H9 (cell line): Measurements from ENCODE around the gene SAG. TPM values are rescaled to one million over a fixed set of nuclear protein-coding genes. Genes with fewer than 3 reads are reported as not detected.

ENCODE experiments used
- DNase-seq: peaks from one replicate; pipeline ENCODE4 v3.0.0-alpha.2; 2017
- H2AFZ ChIP-seq: one replicate; pipeline ENCODE4 v1.6.1; 2013; ENCODE audit warnings: mild to moderate bottlenecking, low read length, control low read depth, moderate library complexity
- H2AK5ac ChIP-seq: 2 replicates; pipeline ENCODE4 v1.6.1; 2013; ENCODE audit warnings: low read length, control low read depth, mixed read lengths; ENCODE audit not compliant: insufficient read length
- H2BK120ac ChIP-seq: one replicate; pipeline ENCODE4 v1.6.1; 2013; ENCODE audit warnings: low read depth, mild to moderate bottlenecking, low read length, control low read depth, inconsistent platforms; ENCODE audit not compliant: poor library complexity, severe bottlenecking
- H2BK12ac ChIP-seq: 2 replicates; pipeline ENCODE4 v1.6.1; 2013; ENCODE audit warnings: low read length, control low read depth, mixed read lengths, low read depth; ENCODE audit not compliant: insufficient read length
- H2BK15ac ChIP-seq: 2 replicates; pipeline ENCODE4 v1.6.1; 2013; ENCODE audit warnings: low read depth, low read length, control low read depth
- H2BK20ac ChIP-seq: one replicate; pipeline ENCODE4 v1.6.1; 2013; ENCODE audit warnings: low read depth, mild to moderate bottlenecking, low read length, control low read depth, inconsistent platforms; ENCODE audit not compliant: poor library complexity, severe bottlenecking
- H2BK5ac ChIP-seq: 2 replicates; pipeline ENCODE4 v1.6.1; 2013; ENCODE audit warnings: low read length, control low read depth, mixed read lengths; ENCODE audit not compliant: insufficient read length
- H3K14ac ChIP-seq: 2 replicates; pipeline ENCODE4 v1.6.1; 2013; ENCODE audit warnings: low read length, control low read depth; ENCODE audit not compliant: insufficient read depth
- H3K18ac ChIP-seq: 2 replicates; pipeline ENCODE4 v1.6.1; 2013; ENCODE audit warnings: low read depth, mild to moderate bottlenecking, mixed read lengths, low read length, control low read depth; ENCODE audit not compliant: insufficient read length
- H3K23ac ChIP-seq: 2 replicates; pipeline ENCODE4 v1.6.1; 2013; ENCODE audit warnings: low read length, control low read depth, mixed read lengths, low read depth; ENCODE audit not compliant: insufficient read length
- H3K23me2 ChIP-seq: 2 replicates; pipeline ENCODE4 v1.6.1; 2013; ENCODE audit warnings: low read depth, mild to moderate bottlenecking, mixed read lengths, low read length, control low read depth; ENCODE audit not compliant: insufficient read length, poor library complexity, severe bottlenecking
- H3K27ac ChIP-seq: 2 replicates; pipeline ENCODE4 v1.5.1; 2013; ENCODE audit warnings: low read length, control low read depth, mixed read lengths, low read depth; ENCODE audit not compliant: insufficient read length
- H3K27me3 ChIP-seq: 2 replicates; pipeline ENCODE4 v1.6.1; 2013; ENCODE audit warnings: low read length, control low read depth, inconsistent platforms; ENCODE audit not compliant: insufficient read depth
- H3K4ac ChIP-seq: 2 replicates; pipeline ENCODE4 v1.6.1; 2013; ENCODE audit warnings: low read depth, mild to moderate bottlenecking, control low read depth, inconsistent platforms, low read length, moderate library complexity
- H3K4me1 ChIP-seq: 2 replicates; pipeline ENCODE4 v1.6.1; 2013; ENCODE audit warnings: low read length, control low read depth, inconsistent platforms; ENCODE audit not compliant: insufficient read depth
- H3K4me2 ChIP-seq: 2 replicates; pipeline ENCODE4 v1.6.1; 2013; ENCODE audit warnings: low read length, control low read depth, mixed read lengths; ENCODE audit not compliant: insufficient read length, insufficient read depth
- H3K56ac ChIP-seq: 2 replicates; pipeline ENCODE4 v1.6.1; 2013; ENCODE audit warnings: low read depth, mild to moderate bottlenecking, mixed read lengths, low read length, control low read depth; ENCODE audit not compliant: insufficient read length
- H3K79me1 ChIP-seq: 2 replicates; pipeline ENCODE4 v1.6.1; 2013; ENCODE audit warnings: low read depth, mild to moderate bottlenecking, moderate library complexity, low read length, control low read depth, inconsistent platforms; ENCODE audit not compliant: insufficient read depth, poor library complexity, severe bottlenecking
- H3K79me2 ChIP-seq: 2 replicates; pipeline ENCODE4 v1.6.1; 2013; ENCODE audit warnings: low read length, control low read depth, inconsistent platforms; ENCODE audit not compliant: insufficient read depth
- H3K9ac ChIP-seq: 2 replicates; pipeline ENCODE4 v1.6.1; 2013; ENCODE audit warnings: low read length, control low read depth, mixed read lengths; ENCODE audit not compliant: insufficient read length; ENCODE audit errors: extremely low read depth
- H3K9me3 ChIP-seq: one replicate; pipeline ENCODE4 v1.6.1; 2013; ENCODE audit warnings: low read depth, low read length, inconsistent platforms; ENCODE audit not compliant: control insufficient read depth
- H3T11ph ChIP-seq: one replicate; pipeline ENCODE4 v1.6.1; 2013; ENCODE audit warnings: mild to moderate bottlenecking, low read length, control low read depth, inconsistent platforms
- H4K20me1 ChIP-seq: one replicate; pipeline ENCODE4 v1.6.1; 2013; ENCODE audit not compliant: control insufficient read depth, insufficient read length, insufficient read depth
- H4K5ac ChIP-seq: 2 replicates; pipeline ENCODE4 v1.6.1; 2013; ENCODE audit warnings: low read depth, mild to moderate bottlenecking, mixed read lengths, low read length, control low read depth; ENCODE audit not compliant: insufficient read length
- H4K8ac ChIP-seq: replicated peaks from 2 replicates; pipeline ENCODE4 v1.6.1; 2013; ENCODE audit warnings: low read length, control low read depth, mixed read lengths, low read depth; ENCODE audit not compliant: insufficient read length
- H4K91ac ChIP-seq: 2 replicates; pipeline ENCODE4 v1.6.1; 2013; ENCODE audit warnings: low read depth, mild to moderate bottlenecking, moderate library complexity, mixed read lengths, low read length, control low read depth; ENCODE audit not compliant: insufficient read length
- H3K27ac Mint-ChIP-seq, 3 experiments: 2 replicates in 2 of 3; 3 replicates in 1 of 3; pipeline ENCODE4 v1.8.0; 2020 to 2021; ENCODE audit warnings: mixed read lengths in 3 of 3, mild to moderate bottlenecking in 1 of 3, moderate library complexity in 1 of 3
- H3K27me3 Mint-ChIP-seq: 2 replicates; pipeline ENCODE4 v1.8.0; 2021; ENCODE audit warnings: low read depth, mild to moderate bottlenecking, moderate library complexity, mixed read lengths
- H3K36me3 Mint-ChIP-seq, 3 experiments: 2 replicates in 2 of 3; 3 replicates in 1 of 3; pipeline ENCODE4 v1.8.0; 2020 to 2021; ENCODE audit warnings: low read depth in 3 of 3, mixed read lengths in 3 of 3; ENCODE audit not compliant: insufficient read depth in 1 of 3
- H3K4me1 Mint-ChIP-seq, 2 experiments: 2 replicates each; pipeline ENCODE4 v1.8.0; 2020; ENCODE audit warnings: mixed read lengths in 2 of 2
- H3K4me3 Mint-ChIP-seq, 2 experiments: 2 replicates in 1 of 2; 3 replicates in 1 of 2; pipeline ENCODE4 v1.8.0; 2020 to 2021; ENCODE audit warnings: mild to moderate bottlenecking in 2 of 2, mixed read lengths in 2 of 2, moderate library complexity in 1 of 2
- H3K9me3 Mint-ChIP-seq, 2 experiments: 2 replicates in 1 of 2; 3 replicates in 1 of 2; pipeline ENCODE4 v1.8.0; 2020; ENCODE audit warnings: mild to moderate bottlenecking in 2 of 2, mixed read lengths in 2 of 2, moderate library complexity in 1 of 2
- WGBS: extraction: QIAGEN DNeasy Blood & Tissue Kit; methylation state at CpG from one replicate; pipeline ENCODE4 v1.1.7; 2013; ENCODE audit warnings: missing lambda C conversion rate, low lambda C conversion rate, mixed read lengths; ENCODE audit not compliant: insufficient read length; ENCODE audit errors: extremely low coverage; 5-methylcytosine and 5-hydroxymethylcytosine counted together
- total RNA-seq: library from RNA; stranded (reverse); gene quantifications from 2 replicates; pipeline ENCODE4 v1.2.1, GENCODE V29; 2021
- TF ChIP-seq, protein P1 (sequence below): fragments of 200-600 bp; sonication (generic); conservative IDR thresholded peaks from 3 replicates; pipeline ENCODE4 v1.8.0; 2021; ENCODE audit warnings: antibody characterized with exemption, mild to moderate bottlenecking

The SAG gene
- total RNA-seq, 1 experiment from 2014 or later, result not detected

GRCh38 chr2:233368756-233369155 is 61.1 kb downstream of the SAG start:
- H3K23me2 ChIP-seq, result no peaks in the 10 kb centered on the region
- H3K56ac ChIP-seq, result no peak overlapping the region
- no peak overlapping the region for H2AK5ac ChIP-seq
- no peak overlapping the region for H4K5ac ChIP-seq
- no peak overlapping the region for H3K4me2 ChIP-seq
- DNase-seq, result no peak
- peaks cover 16% of the 10 kb centered on the region in 2 experiments for H3K4me1 Mint-ChIP-seq
- no peaks in the 10 kb centered on the region for H3K27me3 ChIP-seq
- TF ChIP-seq, protein P1, sequence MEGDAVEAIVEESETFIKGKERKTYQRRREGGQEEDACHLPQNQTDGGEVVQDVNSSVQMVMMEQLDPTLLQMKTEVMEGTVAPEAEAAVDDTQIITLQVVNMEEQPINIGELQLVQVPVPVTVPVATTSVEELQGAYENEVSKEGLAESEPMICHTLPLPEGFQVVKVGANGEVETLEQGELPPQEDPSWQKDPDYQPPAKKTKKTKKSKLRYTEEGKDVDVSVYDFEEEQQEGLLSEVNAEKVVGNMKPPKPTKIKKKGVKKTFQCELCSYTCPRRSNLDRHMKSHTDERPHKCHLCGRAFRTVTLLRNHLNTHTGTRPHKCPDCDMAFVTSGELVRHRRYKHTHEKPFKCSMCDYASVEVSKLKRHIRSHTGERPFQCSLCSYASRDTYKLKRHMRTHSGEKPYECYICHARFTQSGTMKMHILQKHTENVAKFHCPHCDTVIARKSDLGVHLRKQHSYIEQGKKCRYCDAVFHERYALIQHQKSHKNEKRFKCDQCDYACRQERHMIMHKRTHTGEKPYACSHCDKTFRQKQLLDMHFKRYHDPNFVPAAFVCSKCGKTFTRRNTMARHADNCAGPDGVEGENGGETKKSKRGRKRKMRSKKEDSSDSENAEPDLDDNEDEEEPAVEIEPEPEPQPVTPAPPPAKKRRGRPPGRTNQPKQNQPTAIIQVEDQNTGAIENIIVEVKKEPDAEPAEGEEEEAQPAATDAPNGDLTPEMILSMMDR, result no peak
- no peak overlapping the region for H4K8ac ChIP-seq
- H3K9me3 Mint-ChIP-seq, result no peaks in the 10 kb centered on the region
- no peak overlapping the region for H3K4me3 Mint-ChIP-seq
- H3K4ac ChIP-seq, result no peak overlapping the region
- H3K27me3 Mint-ChIP-seq, result no peaks in the 10 kb centered on the region
- no peak overlapping the region for H2BK120ac ChIP-seq
- H3K79me1 ChIP-seq, result no peaks in the 10 kb centered on the region
- no peak overlapping the region for H3T11ph ChIP-seq
- no peak overlapping the region for H3K18ac ChIP-seq
- no peak overlapping the region for H2BK12ac ChIP-seq
- H2BK5ac ChIP-seq, result no peak overlapping the region
- no peak overlapping the region for H3K9ac ChIP-seq
- H3K27ac ChIP-seq, result no peak overlapping the region
- no peak overlapping the region for H2BK15ac ChIP-seq
- no peaks in the 10 kb centered on the region; a peak in 1 of 7 replicates for H3K36me3 Mint-ChIP-seq
- H3K27ac Mint-ChIP-seq, result peak overlapping the region in 1 of 3 experiments; percentile 79; a peak in 1 of 7 replicates
- no peak overlapping the region for H3K23ac ChIP-seq
- H2BK20ac ChIP-seq, result no peak overlapping the region
- H3K14ac ChIP-seq, result no peak overlapping the region; the same call in 1 of the 2 replicates
- no CpG with 5 or more reads among the region's 5 CpGs for WGBS
- H4K20me1 ChIP-seq, result no peaks in the 10 kb centered on the region
- H3K4me1 ChIP-seq, result no peaks in the 10 kb centered on the region
- H4K91ac ChIP-seq, result no peak overlapping the region
- H3K9me3 ChIP-seq, result no peaks in the 10 kb centered on the region
- peaks cover 2% of the 10 kb centered on the region; the same call in 1 of the 2 replicates for H3K79me2 ChIP-seq
- no peak overlapping the region for H2AFZ ChIP-seq
